Measurements from ENCODE around the gene MYT1.
A peak's percentile ranks its signal among the peaks of the same experiment; 100 is the strongest.

MYT1 gene

DNA sequence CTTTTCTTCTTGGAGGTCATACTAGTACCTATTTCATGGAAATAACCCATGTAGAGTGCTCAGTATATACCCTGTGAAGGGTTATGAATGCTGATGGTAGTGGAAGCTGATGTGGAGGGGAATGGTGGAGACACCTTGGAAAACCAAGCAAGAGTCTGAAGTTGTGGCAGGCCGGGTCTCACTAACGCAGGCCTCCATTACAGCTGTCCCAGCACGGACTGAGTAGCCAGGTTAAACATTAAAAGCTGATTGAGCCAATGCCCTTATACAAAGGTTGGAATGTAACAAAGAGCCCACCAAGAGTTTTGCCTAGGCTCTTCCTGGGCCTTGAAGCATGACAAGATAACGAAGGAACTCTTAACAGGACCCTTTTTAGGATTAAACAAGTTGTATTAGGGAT lies 89.2 kb downstream of the MYT1 start:
- no peak for DNase-seq

DNA sequence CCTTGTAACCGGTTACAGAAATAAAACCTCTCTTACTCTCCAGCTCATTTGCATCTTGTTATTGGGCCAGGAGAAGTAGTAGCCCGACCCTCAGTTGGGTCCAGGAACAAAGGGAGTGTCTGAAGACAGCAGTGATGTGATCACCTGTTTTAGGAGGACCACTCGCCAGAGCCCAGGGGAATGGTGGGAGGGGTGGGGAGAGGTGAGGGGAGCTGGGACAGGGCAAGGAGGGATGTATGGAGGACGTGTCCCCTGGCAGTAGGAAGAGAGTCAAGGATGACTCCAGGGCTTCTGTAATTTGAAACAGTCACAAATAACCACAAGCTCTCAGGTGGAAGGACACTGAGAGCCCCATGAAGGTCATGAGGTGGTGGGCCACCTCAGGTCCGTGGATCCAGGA lies 89.9 kb downstream of the MYT1 start:
- DNase-seq, result no peak

DNA sequence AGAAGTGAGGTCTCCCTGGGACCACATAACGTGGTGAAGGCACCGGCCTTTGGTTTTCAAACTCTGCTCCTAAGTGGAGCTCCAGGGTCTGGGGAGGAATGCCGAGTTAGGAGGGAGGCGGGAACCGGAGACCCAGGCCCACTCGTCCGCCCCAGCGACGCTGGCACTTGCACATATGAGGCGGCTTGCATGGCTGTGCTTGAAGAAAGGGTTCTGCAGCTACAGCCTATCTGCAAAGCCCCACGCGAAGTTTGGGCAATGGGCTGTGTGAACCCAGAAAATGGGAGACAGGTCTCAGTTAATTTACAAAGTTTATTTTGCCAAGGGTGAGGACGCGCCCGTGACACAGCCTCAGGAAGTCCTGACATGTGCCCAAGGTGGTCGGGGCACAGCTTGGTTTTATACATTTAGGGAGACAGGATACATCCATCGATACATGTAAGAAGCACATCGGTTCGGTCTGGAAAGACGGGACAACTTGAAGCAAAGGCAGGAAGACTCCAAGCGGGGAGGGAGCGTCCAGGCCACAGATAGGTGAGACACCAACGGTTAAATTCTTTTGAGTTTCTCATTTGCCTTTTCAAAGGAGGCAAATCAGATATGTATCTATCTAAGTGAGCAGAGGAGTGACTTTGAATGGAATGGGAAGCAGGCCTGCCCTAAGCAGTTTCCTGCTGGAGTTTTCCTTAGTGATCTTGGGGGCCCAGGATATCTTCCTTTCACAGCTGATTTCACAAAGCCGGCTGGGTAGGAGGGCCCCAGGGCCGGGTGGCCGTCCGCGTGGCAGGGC lies 90.5 kb downstream of the MYT1 start:
- no peak for DNase-seq

DNA sequence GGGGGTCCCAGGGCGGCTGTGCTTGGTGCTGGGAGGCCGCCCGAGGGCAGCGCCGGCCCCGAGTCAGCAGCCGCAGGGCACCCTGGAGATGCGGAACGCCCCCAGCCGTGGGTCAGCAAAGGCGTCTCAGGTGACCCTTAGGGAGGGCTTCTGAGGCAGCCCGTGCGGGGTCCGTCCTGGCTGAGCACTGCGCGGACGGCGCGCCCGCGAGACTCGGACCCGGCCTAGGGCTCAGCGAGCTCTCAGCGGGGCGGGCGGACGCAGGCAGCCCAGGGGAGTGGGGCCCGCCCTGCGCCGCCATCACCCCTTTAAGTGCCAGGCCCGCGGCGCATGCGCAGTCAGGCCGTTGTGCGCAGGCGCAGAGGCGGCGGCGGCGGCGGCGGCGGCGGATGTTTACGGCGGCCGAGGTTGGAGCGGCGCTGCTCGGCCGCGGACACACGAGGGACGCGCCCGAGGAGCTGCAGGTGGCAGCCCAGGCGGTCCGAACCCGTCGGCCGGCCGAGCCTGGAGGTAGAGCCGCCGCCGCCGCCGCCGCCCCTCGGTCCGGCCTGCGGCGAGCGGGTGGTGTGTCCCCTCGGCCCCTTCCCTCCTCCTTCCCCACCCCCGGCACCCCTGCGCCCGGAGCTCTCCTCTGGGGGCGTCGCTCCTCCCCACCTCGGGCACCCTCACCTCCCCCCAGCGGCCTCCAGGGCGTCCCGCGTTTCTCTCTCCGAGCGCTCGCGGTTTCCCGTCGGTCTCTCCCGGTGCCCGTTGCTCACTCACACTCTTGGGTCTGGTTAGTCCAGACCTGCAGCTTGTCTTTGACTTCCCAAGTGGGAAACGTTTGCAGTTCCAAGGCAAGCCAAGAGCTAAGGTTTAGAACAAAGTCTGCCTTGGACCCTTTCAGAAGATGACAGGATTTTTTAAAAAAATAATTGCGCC lies 91.4 kb downstream of the MYT1 start, which contains the start of gene PCMTD2:
Gene PCMTD2, plus strand, starts transcription at position 388 of the 921 bp plus-strand sequence. CDS start 4,218 bp downstream, outside the sequence.
- DNase-seq, result peak; percentile 52 to 80

DNA sequence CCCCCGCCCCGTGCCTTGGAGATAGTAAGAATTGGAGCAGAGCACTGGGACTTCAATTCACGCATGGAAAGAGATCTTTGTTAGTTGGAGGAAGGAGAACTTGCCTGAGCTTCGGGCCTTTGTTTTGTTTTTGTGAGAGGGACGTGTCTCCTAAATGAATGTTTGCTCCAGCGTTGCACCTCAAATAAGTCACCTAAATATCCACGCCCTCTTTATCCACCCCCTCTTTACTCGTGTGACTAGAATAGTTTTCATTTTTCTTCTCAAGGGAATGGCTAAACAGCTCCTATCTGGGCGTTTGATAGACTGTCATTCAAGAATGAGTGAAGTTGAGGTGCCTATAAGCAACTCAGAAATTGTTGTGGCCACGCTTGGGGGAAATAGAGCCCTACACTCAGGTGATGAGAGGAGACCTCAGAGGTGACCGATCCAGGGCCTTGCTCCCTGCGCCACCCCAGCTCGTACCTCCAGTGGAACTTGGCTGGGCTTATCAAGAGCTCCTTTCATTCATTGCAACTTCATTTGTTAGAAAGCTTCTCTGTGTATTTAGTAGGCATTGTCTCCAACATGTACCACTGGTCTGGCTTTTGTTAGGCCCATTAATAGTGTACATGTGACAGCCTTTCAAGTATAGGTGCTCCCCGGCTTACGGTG lies 92.2 kb downstream of the MYT1 start:
- DNase-seq, result no peak

DNA sequence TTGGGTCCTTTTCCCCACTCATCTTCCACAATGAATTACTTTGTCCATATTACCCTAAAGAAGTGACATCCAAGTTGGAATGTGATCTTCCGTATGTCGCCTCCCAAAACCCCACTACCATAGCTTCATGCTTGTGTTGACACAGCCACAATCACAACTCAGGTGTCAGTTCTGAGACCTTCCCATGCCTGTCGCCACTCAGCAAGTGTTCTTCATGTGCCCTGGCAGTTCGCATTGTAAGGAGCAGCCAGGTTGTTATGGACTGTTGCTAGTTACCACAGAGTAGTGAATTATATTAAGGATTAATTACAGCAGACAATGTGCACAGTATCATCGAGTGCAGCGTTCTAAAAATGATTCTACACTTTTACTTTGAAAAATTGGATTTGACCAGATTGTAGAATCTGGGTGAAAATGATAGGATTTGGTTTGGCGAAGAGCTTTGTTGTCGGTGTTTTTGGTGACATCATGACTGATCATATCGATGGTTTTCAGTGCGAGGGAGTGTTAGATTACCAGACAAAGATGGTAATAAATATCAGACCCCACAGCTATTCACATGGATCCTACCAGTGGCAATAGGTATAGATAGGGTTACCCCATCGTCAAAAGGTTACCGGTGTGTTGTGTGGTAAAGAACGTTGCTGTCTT lies 93.0 kb downstream of the MYT1 start:
- DNase-seq, result no peak

DNA sequence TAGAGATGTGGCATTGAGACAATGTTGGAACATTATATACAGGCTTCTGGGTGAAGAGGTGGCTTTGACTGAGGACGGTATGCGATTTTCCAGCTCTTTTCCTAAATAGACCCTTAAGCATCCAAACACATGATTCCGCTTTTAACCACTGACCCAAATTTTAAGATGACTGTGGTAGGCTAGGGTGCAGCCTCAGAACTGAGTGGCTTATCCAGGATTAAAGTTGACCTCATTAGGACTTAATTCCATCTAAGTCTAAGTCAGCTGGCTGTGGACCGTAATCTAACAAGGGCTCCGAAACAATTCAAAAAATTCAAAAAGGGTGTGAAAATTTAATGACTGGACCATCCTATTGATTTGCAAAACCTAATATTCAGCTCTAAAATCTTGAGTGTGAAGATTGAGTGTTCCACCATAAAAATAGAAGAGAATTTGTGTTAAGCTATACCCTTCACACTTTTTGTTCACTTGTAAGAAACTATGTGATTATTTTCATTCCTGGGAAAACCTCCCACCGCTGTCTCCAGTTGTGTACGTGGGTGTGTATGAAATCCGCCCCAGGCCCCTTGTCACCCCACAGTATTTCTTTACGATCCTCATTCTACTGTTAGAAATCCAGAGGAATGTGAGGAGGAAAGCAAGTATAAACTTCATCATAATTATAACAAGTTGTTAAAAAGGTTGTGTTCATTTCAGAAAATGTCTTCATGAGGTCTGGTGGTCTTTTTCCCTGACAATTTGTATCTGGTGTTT lies 94.0 kb downstream of the MYT1 start:
- DNase-seq, result no peak

DNA sequence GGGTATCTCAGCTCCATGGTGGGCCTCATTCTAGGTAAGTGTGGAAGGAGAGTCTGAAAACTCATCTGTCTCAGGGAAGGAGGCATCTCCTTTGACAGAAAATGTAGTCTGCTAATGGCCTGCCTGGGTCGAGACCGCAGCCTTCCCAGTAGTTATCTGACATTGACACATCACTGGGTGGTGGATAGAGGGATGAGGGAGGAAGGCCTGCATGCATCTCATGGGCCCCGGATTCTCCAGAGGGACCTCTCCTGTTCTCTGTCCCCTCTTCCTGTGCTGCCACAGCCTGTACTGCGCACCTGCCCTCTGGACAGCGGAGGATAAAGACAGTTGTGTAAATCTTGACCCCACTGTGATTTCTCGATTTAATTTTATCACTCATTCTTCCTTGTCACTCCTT lies 96.0 kb downstream of the MYT1 start:
- no peak for DNase-seq

DNA sequence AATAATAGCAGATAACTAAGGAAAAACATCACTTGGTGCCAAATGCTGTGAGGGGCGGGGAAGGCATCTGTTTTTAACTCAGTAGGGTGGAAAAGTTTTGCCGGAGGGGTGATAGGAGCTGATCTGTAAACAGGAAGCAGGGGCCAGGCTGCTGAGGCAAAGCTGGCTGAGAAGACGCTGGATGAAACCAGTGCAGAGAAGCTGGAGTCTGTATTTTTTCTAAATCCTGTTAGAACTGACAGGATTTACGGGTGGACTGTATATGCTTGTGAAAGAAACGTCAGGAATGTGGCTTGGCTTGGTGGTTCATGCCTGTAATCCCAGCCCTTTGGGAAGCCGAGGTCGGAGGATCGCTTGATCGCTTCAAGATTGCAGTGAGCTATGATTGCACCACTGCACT lies 96.9 kb downstream of the MYT1 start:
- DNase-seq, result no peak

DNA sequence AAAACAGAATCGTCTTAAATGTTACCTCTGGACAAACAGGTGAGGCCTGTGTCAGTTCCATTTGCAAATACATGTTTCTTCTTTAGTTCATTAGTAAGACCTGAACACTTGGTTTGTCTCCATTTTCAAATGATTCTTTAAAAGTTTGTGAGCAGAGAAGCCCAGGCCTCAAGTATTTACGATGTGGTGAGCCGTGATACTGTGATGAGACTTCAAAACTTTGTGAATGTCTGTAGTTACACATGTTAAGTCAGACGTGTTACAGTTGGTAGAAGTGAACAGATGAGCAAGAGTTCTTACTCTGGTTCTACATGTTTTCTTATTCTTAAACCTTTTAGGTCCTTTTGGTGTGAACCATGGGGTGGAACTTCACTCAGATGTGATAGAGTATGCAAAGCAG lies 99.8 kb downstream of the MYT1 start:
- no peak for DNase-seq

DNA sequence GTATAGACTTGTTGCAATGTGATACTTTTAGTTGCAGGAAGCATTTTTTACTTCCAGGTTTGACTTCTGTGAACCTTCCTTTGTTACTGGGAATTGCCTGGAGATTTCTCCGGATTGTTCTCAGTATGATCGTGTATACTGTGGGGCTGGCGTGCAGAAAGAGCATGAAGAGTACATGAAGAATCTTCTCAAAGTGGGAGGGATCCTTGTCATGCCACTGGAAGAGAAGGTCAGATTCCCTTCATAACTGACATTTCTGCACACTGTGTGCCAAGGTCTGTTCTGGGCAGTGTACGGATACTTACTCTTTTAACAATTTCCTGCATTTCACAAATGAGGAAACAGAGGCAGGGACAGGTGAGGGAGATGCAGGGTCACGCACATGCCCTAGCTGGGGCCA lies 100.9 kb downstream of the MYT1 start:
- no peak for DNase-seq

DNA sequence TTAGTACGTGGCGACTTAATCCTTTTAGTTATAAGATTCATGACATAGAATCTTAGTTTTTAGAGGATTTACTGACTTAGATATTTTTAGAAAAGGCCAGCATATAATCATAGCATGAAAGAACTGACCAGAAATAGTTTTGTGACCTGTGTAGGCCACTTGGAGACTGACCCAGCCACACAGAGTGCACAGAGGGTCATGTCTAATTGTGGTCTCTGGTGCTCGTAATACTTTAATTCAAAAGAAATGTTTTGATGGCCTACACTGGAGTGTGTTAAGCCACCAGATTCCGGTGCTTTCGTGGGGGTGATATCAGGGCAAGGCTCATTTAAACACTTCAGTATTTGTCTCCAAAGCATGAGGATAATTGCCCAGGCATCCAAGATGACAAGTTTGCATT lies 102.7 kb downstream of the MYT1 start:
- DNase-seq, result no peak

DNA sequence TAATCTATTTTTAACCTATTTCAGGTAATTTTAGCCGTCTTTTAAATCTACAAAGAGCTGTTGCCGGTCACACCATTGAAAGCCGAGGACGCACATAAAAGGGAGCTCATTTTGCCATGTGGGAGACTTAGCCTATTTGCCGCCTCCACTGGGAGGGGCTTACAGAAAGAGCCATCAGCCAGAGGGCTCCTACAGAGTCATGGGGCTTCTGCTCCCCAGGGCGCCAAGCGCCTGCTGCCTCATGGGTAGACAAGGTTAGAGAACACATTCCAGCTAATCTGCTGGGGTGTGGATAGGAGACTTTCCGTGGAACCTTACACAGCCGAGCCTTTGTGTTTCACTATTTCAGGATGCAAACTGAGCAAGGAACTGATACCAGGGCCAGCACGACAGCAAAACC lies 103.9 kb downstream of the MYT1 start:
- DNase-seq, result no peak

DNA sequence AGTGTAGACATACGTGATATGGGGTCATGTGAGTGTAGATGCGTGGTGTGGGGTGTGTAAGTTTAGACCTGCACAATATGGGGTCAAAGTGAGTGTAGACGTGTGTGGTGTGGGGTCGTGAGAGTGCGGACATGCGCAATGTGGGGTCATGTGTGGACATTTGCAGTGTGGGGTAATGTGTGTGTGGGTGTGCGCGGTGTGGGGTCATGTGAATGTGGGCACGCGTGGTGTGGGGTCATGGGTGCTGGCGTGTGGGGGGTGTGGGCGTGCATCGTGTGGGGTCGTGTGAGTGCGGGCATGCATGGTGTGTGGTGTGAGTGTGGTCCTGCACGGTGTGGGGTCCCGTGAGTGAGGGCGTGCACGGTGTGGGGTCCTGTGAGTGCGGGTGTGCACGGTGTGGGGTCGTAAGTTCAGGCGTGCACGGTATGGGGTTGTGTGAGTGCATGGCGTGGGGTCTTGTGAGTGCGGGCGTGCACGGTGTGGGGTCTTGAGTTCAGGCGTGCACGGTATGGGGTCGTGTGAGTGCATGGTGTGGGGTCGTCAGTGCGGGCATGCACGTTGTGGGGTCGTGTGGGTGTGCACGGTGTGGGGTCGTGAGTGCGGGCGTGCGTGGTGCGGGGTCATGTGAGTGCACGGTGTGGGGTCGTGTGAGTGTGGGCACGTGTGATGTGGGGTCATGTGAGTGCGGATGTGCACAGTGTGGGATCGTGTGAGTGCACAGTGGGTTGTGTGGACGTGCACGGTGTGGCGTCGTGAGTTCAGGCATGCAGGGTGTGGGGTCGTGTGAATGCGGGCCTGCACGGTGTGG lies 105.6 kb downstream of the MYT1 start:
- no peak for DNase-seq

DNA sequence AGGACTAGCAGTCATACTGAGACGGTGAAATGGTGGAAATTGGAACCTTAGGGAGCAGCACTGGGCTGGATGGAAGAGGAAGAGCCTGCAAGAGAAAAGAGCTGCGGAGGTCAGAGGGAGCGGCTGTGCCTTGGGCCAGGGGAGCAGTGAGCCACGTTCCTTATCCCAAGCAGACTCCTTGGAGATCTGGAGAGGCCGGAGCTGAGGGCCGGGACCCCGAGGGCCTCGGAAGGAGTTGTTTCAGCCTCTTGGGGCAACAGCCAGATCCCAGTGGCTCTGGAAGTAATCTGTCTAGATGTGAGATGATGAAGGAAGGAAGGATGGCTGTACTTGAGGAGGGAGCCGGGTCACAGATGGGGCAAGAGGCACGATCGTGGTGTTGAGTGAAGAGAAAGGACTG lies 107.4 kb downstream of the MYT1 start:
- DNase-seq, result no peak

DNA sequence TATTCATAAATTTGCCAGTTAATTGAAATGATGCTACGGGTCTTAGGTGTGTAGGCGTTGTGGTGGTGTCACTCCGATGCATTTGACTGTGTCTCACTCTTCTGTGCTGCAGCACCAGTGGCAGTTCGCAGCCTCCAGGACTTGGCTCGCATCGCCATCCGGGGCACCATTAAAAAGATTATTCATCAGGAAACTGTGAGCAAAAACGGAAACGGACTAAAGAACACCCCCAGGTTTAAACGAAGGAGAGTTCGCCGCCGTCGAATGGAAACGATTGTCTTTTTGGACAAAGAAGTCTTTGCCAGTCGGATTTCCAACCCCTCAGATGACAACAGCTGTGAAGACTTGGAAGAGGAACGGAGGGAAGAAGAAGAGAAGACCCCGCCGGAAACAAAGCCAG lies 108.9 kb downstream of the MYT1 start:
- DNase-seq, result no peak

DNA sequence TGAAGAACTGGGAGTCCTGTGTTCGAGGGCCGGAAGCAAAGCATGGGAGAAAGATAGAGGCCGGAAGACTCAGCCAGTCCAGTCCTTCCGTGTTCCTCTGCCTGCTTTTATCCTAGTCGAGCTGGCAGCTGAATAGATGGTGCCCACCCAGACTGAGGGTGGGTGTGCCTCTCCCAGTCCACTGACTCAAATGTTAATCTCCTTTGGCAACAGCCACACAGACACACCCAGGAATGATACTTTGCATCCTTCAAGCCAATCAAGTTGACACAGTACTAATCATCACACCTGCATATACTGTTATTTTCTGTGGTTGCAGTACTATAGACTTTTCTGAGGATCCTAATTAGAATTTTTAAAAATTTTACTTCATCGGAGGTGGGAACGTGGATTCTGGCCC lies 112.6 kb downstream of the MYT1 start:
- no peak for DNase-seq

DNA sequence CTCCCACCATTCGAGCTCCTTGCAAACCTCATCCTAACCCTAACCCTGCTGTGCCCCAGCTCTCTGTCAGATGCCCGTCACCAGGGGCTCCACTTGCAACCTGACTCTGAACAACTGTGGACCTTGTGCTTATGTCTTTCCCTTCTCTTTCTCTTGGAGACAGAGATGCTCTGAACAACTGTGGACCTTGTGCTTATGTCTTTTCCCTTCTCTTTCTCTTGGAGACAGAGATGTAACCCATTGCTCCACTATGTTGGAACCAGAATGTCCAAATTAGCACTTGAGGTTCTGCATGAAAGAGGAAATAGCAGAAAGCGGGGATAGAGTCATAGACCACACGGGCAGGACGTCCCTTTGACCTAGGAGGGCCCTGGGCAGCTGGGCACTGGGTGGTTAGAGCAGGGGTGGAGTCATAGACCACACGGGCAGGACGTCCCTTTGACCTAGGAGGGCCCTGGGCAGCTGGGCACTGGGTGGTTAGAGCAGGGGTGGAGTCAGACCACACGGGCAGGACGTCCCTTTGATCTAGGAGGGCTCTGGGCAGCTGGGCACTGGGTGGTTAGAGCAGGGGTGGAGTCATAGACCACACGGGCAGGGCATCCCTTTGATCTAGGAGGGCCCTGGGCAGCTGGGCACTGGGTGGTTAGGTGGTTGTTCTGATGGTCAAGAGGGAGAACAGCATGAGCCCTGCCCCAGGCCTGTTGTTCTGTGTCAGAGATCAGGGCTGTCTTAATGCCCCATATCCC lies 113.5 kb downstream of the MYT1 start:
- no peak for DNase-seq

DNA sequence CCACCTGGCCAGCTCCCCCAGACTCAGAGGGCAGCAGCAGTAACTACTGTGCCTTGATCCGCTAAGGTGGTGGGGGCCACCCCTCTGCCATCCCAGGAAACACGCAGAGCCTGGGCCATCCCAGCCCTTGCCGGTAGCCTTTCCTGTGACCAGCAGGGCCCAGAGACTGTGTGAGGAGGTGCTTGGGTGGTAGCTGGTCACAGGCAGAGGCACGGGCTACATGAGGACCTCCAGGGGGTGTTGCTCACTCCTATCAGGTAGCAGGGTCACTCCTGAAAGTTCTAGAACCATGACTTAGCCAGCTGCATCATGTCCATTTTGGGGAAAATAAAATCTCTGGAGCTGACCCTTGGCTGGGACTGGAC lies 114.0 kb downstream of the MYT1 start:
- DNase-seq, result no peak

DNA sequence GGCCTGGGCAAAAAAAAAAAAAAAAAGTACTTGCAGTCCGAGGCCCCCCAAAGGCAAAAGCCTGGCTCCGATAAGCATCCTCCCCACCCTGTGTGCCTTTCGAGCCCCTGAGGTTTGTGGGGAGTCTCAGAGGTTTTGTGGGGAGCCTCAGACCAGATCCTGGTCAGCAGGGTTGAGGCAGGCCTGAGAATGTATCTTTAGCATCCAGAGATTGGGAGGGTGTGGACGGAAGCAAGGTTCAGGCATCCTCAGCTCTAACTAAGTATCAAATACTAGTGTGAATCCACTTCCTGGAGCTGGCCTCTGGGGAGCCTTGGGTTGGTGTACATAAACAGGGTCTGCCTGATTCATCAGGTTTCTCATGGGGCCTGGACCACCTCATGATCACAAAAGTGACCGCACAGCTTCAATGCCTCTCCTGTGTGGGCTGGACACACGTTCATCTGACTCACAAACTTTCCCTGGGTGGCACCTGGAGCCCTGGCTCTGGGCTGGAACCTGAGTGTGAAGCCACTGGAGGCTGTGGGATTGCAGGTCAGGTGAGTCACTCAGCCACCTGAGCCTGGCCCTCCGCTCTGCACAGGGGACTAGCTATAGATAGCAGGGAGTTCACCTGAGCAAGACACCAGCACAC lies 115.7 kb downstream of the MYT1 start:
- DNase-seq, result no peak

All from hippocampal formation (tissue), 2 donors.